ENCODE measurements around the gene FBLN1.
"Not testable (repeated sequence)": the region's sequence is repeated elsewhere in the genome, so short reads cannot be mapped to it uniquely, and the experiment has no call there.

Gene FBLN1

GRCh38 chr22:45502215-45503049 is at the start of gene FBLN1:
Gene FBLN1 (plus strand): TSS chr22:45502883. CDS start chr22:45502986, 103 bp downstream.
- DNase-seq (ENCODE audit: low read depth in 2 of 2): no peak

GRCh38 chr22:45453764-45454163 is 48.9 kb upstream of the FBLN1 start:
- DNase-seq (ENCODE audit: low read depth in 2 of 2): no peak

DNA sequence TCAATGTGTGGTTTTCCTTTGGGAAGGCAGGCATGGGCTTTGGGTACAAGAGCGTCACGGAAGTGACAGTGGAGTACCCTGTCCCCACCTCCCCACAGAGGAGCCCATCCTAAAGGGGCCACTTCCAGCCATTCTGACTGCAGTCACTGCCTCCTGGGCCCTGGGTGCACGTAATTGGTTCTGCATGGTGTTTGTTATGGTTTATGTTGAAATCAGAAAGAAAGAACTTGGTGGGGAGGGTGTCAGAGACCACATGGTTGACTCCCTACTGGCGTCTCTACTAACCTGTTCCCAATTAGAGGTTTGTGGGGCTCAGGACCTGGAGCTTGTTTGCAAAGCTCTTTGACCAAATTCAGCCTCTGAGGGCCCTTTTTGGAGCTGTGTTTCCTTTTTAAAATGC is 48.4 kb upstream of the FBLN1 start:
- no peak for DNase-seq (ENCODE audit: low read depth in 2 of 2)

GRCh38 chr22:45455212-45455611 is 47.5 kb upstream of the FBLN1 start:
- DNase-seq (ENCODE audit: low read depth in 2 of 2): no peak

DNA sequence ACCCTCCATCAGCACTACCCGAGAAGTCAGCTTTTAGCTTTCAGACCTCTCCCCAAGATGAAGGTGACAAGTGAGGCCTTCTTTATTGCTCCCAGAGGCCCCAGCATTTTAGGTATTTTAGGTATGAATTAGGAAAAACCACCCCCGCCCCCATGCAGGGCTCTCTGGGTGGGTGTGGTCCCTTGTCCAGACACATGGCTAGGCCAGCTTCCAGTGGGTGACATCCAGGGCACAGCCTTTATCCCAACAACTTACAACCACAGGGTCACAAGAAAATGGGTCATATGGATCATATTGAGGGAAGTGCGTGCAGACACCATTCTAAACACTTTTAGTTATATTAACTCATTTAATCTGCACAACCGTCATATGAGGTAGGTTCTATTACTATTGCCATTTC is 47.1 kb upstream of the FBLN1 start:
- no peak for DNase-seq (ENCODE audit: low read depth in 2 of 2)

GRCh38 chr22:45456811-45457210 is 45.9 kb upstream of the FBLN1 start:
- no peak for DNase-seq (ENCODE audit: low read depth in 2 of 2)

GRCh38 chr22:45458532-45458931 is 44.2 kb upstream of the FBLN1 start:
- DNase-seq (ENCODE audit: low read depth in 2 of 2): no peak

- DNase-seq (ENCODE audit: low read depth in 2 of 2): no peak
Observed at GRCh38 chr22:45459235-45459634, 43.4 kb upstream of the FBLN1 start.

DNA sequence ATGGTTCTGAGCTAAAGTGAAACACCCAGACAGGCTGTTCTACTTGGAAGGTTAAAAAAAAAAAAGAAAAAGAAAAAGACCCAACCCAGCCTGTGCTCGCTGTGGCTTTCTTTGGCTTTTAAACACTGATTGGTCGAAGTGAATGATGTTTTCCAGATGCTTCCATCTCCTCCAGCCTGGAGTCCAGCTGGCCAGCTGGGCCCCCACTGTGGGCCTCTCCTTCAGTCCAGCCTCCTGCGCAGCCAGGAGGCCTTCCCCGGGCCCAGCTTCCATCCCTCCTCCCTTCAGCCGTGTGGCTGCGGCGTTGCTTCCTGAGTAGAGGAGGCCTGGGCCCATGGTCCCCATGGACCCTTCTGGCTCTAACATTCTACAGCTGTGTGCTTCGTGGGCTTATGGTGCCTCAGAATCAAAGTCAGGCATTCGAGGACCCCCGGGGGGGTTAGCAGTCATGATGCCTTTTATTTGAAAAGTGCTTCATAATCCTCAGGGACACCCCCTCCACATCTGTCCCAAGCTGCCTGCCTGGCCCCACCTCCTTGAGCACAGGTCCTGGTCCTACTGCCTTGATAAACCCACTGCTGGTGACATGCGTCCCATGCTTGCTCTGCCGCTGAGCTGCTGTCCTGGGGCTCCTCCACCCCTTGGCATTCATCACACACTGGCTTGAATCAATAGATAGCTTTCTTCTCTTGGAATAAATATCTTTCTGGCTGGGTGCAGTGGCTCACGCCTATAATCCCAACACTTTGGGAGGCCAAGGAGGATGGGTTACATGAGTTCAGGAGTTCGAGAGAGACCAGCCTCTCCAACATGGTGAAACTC is 42.2 kb upstream of the FBLN1 start:
- no peak for DNase-seq (ENCODE audit: low read depth in 2 of 2)

DNA sequence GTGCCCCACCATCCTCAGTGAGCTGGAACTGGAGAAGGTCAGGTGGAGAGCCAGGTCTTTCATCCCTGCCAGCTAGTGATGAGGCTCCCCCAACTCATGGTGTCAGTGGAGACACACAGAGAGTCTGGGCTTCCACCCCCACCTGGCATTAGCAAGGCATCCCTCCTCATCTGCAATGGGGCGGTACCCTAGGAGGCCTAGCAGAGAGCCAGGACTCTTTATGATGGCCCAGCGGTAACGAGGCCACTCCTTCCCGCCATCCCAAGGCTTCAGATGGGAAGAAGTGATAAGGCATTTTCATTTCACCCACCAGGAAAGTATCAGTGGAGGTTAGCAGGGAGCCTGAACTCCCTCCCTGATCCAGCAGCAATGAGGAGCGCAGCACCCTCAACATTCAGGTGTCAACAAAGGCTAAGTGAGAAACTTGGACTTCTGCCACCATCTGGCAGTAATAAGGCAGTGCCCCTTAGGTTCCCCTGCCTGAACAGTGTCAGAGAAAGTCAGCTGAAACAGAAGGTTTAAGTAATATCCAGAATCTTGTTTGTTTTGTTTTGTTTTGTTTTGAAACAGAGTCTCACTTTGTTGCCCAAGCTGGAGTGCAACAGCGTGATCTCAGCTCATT is 40.5 kb upstream of the FBLN1 start:
- no peak for DNase-seq (ENCODE audit: low read depth in 2 of 2)

GRCh38 chr22:45463691-45464090 is 39.0 kb upstream of the FBLN1 start:
- not testable (repeated sequence) for DNase-seq (ENCODE audit: low read depth in 2 of 2)

GRCh38 chr22:45465633-45466032 is 37.0 kb upstream of the FBLN1 start:
- DNase-seq (ENCODE audit: low read depth in 2 of 2): no peak

GRCh38 chr22:45468872-45469271 is 33.8 kb upstream of the FBLN1 start:
- DNase-seq (ENCODE audit: low read depth in 2 of 2): no peak

DNA sequence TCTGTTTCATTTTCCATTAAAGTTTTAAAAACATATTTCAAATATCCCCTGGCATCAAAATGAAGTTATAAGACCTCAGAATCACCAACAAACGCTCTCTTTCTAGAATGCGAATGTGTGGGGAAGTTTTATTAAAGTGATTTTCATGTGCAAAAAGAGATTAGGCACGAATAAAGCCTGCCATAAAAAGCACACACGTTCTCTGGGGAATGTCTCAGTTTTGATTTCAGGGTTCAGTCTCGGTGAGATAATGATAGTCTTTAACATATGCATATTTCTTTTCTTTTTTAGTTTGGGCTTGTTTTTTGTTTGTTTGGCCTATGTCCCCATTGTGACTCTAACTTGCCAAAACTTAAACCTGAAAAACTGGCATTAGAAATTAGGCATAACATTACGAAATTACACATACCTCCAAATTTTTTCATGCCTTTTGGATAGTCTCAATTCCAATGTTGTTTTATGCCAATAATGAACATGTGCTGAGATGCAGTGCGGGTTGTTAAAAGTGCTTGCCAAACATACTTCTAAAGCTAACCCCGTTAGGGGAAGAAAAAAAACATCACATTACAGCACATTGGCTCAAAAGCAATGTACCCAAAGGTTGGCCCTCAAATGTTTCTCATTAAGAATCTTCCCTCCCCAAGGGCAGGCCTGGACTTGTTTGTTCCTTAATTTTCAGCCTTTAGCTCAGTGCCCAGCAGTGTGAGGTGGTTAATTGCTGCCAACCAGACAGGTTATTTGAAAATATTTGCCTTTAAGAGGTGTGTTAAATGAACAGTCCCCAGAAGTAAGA is 33.2 kb upstream of the FBLN1 start:
- DNase-seq (ENCODE audit: low read depth in 2 of 2): no peak

DNA sequence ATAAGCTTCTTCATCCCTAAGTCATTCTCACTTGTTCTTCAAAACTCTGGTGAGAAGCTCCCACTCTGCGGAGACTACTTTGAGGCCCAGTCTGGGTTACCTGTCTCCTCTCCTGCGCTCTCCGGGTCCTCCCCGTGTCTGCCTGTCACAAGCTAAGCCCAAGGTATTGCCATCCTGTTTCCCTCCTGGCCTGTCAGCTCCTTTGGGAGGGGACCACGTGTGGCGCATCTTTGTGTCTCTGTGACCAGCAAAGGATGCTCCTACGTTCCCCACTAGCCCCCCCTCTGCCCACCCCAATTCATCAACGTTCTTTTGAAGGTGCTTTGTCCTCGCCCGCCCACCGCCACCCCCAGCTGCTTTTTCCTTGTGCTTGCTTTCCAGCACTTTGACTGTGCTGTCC is 31.8 kb upstream of the FBLN1 start:
- no peak for DNase-seq (ENCODE audit: low read depth in 2 of 2)

DNA sequence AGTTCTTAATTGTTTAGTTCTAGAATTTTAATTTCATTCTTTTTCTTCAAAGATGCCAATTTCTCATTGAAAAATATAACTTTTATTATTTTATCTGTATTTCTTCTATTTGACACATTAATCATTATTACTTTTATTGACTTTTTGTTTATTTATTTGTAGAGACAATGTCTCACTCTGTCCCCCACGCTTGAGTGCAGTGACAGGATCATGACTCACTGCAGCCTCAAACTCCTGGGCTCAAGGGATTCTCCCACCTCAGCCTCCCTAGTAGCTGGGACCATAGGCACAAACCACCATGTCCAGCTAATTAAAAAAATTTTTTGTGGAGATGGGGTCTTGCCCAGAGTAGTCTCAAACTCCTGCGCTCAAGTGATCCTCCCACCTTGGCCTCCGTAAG is 30.3 kb upstream of the FBLN1 start:
- no peak for DNase-seq (ENCODE audit: low read depth in 2 of 2)

DNA sequence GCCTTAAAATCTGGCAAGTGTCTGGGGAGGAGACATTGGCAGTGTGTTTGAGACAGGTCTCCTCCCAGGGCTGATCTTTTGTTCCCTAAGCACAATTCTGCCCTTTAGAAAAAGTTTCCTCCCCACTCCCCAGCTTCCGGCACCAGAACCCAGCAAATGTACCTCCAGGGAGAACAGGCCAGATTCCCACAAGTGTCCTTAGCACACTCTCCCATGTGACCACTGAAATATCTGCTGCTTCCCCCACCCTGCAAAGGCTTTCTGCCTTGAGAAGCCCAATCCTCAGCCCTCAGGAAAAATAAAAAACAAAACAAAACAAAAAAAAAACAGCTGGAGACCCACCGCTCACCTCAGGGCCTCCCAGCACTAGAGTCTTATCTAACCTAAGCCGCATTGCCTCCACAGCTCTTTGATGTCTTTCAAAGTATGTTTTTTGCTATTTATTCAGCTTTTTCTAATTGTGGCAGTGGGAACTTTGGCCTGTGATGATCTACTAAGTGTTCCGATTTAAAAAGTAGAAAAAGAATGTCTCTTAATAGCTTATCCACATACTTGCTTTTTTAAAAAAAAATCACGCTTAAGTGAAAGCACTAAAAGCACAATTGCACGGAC is 29.0 kb upstream of the FBLN1 start:
- no peak for DNase-seq (ENCODE audit: low read depth in 2 of 2)

- DNase-seq (ENCODE audit: low read depth in 2 of 2): no peak
Observed at GRCh38 chr22:45475063-45475747, 27.5 kb upstream of the FBLN1 start.

- no peak for DNase-seq (ENCODE audit: low read depth in 2 of 2)
Observed at GRCh38 chr22:45475851-45476514, 26.7 kb upstream of the FBLN1 start.

DNA sequence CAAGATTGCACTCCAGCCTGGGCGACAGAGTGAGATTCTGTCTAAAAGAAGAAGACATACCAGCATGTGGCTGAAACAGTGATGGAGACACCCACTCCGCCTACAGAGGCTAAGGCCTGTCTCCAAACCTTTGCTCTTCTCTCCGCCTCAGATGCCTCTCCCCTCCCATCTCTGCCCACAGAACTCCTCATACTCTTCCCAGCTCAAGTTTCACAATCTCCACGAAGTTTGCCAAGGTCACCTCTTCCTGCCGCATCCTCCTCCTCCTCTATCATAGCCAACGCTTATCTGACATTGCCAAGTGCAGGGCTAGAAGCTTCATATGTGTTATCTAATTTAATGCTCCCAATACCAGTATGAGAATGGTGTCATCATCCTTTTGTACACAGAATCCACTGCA is 25.9 kb upstream of the FBLN1 start:
- no peak for DNase-seq (ENCODE audit: low read depth in 2 of 2)
